ENCODE results near the gene EPAS1. TPM values are rescaled to one million over a fixed set of nuclear protein-coding genes. Genes with fewer than 3 reads are reported as not detected.

The EPAS1 gene
- total RNA-seq, 2 donors from 2014 or later: 58.4 to 162 TPM

- WGBS, 2 donors: 73 to 96% methylated on average over 3 of the region's 3 CpGs
- peak overlapping the region in 3 of 4 donors; percentile 66 to 90 (median 84) for H3K27ac ChIP-seq
- H3K27me3 ChIP-seq: no peaks in the 10 kb centered on the region
- H3K4me1 ChIP-seq: peaks cover 98% of the 10 kb centered on the region
- no peaks in the 10 kb centered on the region for H3K36me3 ChIP-seq (replicated peaks in 1 of 2; ENCODE audit: insufficient read depth in 1 of 2, low read depth in 2 of 2)
- ATAC-seq: no peak
- no peak for TF ChIP-seq CTCF (IDR thresholded peaks at IDR 0.05)
- TF ChIP-seq POLR2A (IDR thresholded peaks at IDR 0.05): no peak
- intact Hi-C loops (cut with DNase I): no loop called here
- no peaks in the 10 kb centered on the region for H3K9me3 ChIP-seq
- H3K4me3 ChIP-seq: no peak overlapping the region
- no peak for DNase-seq
Measured at GRCh38 chr2:46304635-46305034, 7.4 kb downstream of the EPAS1 start.

GRCh38 chr2:46305187-46305586 lies 8.0 kb downstream of the EPAS1 start:
- WGBS, 2 donors: 49 to 55% methylated on average over 3 of the region's 3 CpGs
- TF ChIP-seq CTCF (IDR thresholded peaks at IDR 0.05) (no peak), POLR2A (IDR thresholded peaks at IDR 0.05) (no peak)

GRCh38 chr2:46305767-46306166 lies 8.6 kb downstream of the EPAS1 start:
- WGBS, 2 donors: 33 to 49% methylated on average over 4 of the region's 4 CpGs
- intact Hi-C loops (cut with DNase I): no loop called here
- TF ChIP-seq CTCF (IDR thresholded peaks at IDR 0.05) (no peak), POLR2A (IDR thresholded peaks at IDR 0.05) (no peak)
- Histone ChIP-seq H3K27me3 (no peaks in the 10 kb centered on the region), H3K27ac (peak overlapping the region; percentile 82 to 90 (median 84)), H3K4me1 (peaks cover 100% of the 10 kb centered on the region), H3K4me3 (no peak overlapping the region), H3K9me3 (no peaks in the 10 kb centered on the region), H3K36me3 (replicated peaks in 1 of 2; ENCODE audit: insufficient read depth in 1 of 2, low read depth in 2 of 2) (no peaks in the 10 kb centered on the region)
- DNase-seq: no peak
- no peak for ATAC-seq

More at GRCh38 chr2:46305187-46305586, 8.0 kb downstream of the EPAS1 start:
- intact Hi-C loops (cut with DNase I): no loop called here
- H3K4me1 ChIP-seq: peaks cover 100% of the 10 kb centered on the region
- H3K36me3 ChIP-seq (replicated peaks in 1 of 2; ENCODE audit: insufficient read depth in 1 of 2, low read depth in 2 of 2): no peaks in the 10 kb centered on the region
- no peak overlapping the region for H3K4me3 ChIP-seq
- peak in 1 of 4 donors; percentile 39 for DNase-seq
- H3K9me3 ChIP-seq: no peaks in the 10 kb centered on the region
- peak overlapping the region; percentile 82 to 90 (median 84) for H3K27ac ChIP-seq
- no peak for ATAC-seq
- no peaks in the 10 kb centered on the region for H3K27me3 ChIP-seq

GRCh38 chr2:46306330-46306751 lies 9.1 kb downstream of the EPAS1 start:
- intact Hi-C loops (cut with DNase I): no loop called here
- peak; percentile 84 for ATAC-seq
- peaks cover 100% of the 10 kb centered on the region for H3K4me1 ChIP-seq
- H3K27me3 ChIP-seq: no peaks in the 10 kb centered on the region
- 9 to 13% methylated on average over 2 of the region's 2 CpGs for WGBS, 2 donors
- peak overlapping the region; percentile 82 to 90 (median 84) for H3K27ac ChIP-seq
- H3K36me3 ChIP-seq (replicated peaks in 1 of 2; ENCODE audit: insufficient read depth in 1 of 2, low read depth in 2 of 2): no peaks in the 10 kb centered on the region
- no peaks in the 10 kb centered on the region for H3K9me3 ChIP-seq
- no peak overlapping the region for H3K4me3 ChIP-seq
- DNase-seq: peak in 2 of 4 donors; percentile 55 to 66
- TF ChIP-seq POLR2A (IDR thresholded peaks at IDR 0.05) (peak in 1 of 3 donors; percentile 24), CTCF (IDR thresholded peaks at IDR 0.05) (no peak)

GRCh38 chr2:46306988-46307655 lies 9.9 kb downstream of the EPAS1 start:
- no peak overlapping the region for H3K4me3 ChIP-seq
- ATAC-seq (peak; percentile 20), DNase-seq (no peak)
- H3K27me3 ChIP-seq: no peaks in the 10 kb centered on the region
- TF ChIP-seq CTCF (IDR thresholded peaks at IDR 0.05) (no peak), POLR2A (IDR thresholded peaks at IDR 0.05) (no peak)
- intact Hi-C loops (cut with DNase I): no loop called here
- WGBS, 2 donors: 15 to 22% methylated on average over 8 of the region's 8 CpGs
- H3K9me3 ChIP-seq: no peaks in the 10 kb centered on the region
- peak overlapping the region; percentile 82 to 90 (median 84) for H3K27ac ChIP-seq
- H3K4me1 ChIP-seq: peaks cover 100% of the 10 kb centered on the region
- no peaks in the 10 kb centered on the region for H3K36me3 ChIP-seq (replicated peaks in 1 of 2; ENCODE audit: insufficient read depth in 1 of 2, low read depth in 2 of 2)
